Adrenal gland (tissue), 5 donors: ENCODE results near the gene HAUS7.

Source experiments
- POLR2A ChIP-seq, 2 donors: fragments of 450-650 bp; IDR thresholded peaks; one replicate each; pipeline ENCODE4 v1.6.1; 2017; ENCODE audit warnings: antibody characterized with exemption in 2 of 2, mild to moderate bottlenecking in 2 of 2, moderate library complexity in 1 of 2
- TF ChIP-seq, protein P1 (sequence below), 6 experiments: fragments of 450-650 bp in 4 of 6; fragments of 200-600 bp in 2 of 6; sonication (generic) in 1 of 6; IDR thresholded peaks; 1 replicate in 5 of 6; 2 replicates in 1 of 6; pipeline versions ENCODE4 v1.5.1 to v1.8.0; 2016 to 2021; ENCODE audit warnings: antibody characterized with exemption in 6 of 6, mild to moderate bottlenecking in 2 of 6, moderate library complexity in 1 of 6
- donor health status: DM: no; HTN: no; CAD: no.

DNA sequence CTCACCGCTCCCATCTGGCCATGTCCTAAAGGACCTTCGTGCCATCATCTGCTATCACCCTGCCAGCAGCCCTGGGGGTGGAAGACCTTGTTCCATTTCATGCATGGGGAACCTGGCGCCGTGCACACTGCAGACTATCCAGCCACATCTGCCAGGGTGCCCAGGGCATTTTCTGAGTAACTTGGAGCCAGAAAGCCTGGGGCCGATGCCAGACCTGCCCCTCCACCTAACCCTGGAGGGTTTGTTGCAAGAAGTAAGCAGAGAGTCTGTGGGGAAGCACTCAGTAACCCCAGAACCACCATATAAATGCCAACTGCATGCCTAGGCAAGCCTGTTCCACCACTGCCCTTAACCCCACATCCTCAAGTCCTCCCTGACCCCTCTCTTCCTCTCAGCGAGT is 7.3 kb downstream of the HAUS7 start:
- TF ChIP-seq, protein P1, sequence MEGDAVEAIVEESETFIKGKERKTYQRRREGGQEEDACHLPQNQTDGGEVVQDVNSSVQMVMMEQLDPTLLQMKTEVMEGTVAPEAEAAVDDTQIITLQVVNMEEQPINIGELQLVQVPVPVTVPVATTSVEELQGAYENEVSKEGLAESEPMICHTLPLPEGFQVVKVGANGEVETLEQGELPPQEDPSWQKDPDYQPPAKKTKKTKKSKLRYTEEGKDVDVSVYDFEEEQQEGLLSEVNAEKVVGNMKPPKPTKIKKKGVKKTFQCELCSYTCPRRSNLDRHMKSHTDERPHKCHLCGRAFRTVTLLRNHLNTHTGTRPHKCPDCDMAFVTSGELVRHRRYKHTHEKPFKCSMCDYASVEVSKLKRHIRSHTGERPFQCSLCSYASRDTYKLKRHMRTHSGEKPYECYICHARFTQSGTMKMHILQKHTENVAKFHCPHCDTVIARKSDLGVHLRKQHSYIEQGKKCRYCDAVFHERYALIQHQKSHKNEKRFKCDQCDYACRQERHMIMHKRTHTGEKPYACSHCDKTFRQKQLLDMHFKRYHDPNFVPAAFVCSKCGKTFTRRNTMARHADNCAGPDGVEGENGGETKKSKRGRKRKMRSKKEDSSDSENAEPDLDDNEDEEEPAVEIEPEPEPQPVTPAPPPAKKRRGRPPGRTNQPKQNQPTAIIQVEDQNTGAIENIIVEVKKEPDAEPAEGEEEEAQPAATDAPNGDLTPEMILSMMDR (IDR thresholded peaks at IDR 0.05): no peak
- no peak for TF ChIP-seq POLR2A (IDR thresholded peaks at IDR 0.05)
